ENCODE data around the gene SUFU. TPM values are rescaled to one million over a fixed set of nuclear protein-coding genes. Genes with fewer than 3 reads are reported as not detected.

SUFU gene
- total and polyA plus RNA-seq, 10 donors, result 2.0 to 21.9 (median 13.0) TPM

DNA sequence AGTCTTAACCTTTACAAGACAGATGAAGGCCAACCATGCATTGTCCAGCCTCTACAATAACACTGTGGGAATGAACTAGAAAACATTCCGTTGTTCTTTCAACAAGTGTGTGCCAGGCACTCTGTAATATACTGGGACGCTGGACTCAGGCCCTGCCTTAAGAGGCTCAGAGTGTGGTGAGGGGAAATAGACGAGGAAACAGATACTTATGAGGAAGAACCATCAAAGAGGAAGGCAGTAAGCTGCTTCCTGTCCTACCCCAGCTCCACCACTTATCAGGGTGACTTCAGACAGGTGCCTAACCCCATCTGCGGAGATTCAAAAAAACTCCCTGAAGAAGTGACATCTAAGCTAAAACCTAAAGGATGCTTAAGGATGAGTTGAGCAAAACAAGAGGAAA lies 131.6 kb downstream of the SUFU start:
- Histone ChIP-seq H3K4me1 (peaks cover 33 to 63% (median 48%) of the 10 kb centered on the region in 6 donors), H3K9me3 (no peaks in the 10 kb centered on the region), H3K4me3 (no peak overlapping the region), H3K36me3 (peaks cover 0 to 16% (median 2%) of the 10 kb centered on the region in 6 donors), H3K27me3 (replicated peaks in 1 of 7) (no peaks in the 10 kb centered on the region), H3K27ac (peak overlapping the region in 7 of 8 donors; percentile 22 to 88 (median 81))
- peak in 1 of 3 donors; percentile 17 for TF ChIP-seq POLR2AphosphoS5 (IDR thresholded peaks at IDR 0.05)
- TF ChIP-seq, protein P1, sequence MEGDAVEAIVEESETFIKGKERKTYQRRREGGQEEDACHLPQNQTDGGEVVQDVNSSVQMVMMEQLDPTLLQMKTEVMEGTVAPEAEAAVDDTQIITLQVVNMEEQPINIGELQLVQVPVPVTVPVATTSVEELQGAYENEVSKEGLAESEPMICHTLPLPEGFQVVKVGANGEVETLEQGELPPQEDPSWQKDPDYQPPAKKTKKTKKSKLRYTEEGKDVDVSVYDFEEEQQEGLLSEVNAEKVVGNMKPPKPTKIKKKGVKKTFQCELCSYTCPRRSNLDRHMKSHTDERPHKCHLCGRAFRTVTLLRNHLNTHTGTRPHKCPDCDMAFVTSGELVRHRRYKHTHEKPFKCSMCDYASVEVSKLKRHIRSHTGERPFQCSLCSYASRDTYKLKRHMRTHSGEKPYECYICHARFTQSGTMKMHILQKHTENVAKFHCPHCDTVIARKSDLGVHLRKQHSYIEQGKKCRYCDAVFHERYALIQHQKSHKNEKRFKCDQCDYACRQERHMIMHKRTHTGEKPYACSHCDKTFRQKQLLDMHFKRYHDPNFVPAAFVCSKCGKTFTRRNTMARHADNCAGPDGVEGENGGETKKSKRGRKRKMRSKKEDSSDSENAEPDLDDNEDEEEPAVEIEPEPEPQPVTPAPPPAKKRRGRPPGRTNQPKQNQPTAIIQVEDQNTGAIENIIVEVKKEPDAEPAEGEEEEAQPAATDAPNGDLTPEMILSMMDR (IDR thresholded peaks at IDR 0.05 in 8 of 11, conservative IDR thresholded peaks at IDR 0.05 in 3 of 11), result no peak
- no peak for TF ChIP-seq POLR2A (IDR thresholded peaks at IDR 0.05)
- intact Hi-C loops (cut with DNase I; ENCODE audit: low total_unique reads), result no loop called here
- no peak for DNase-seq
- 3 to 14% (median 10%) methylated on average over 4 of the region's 4 CpGs for WGBS, 5 donors

DNA sequence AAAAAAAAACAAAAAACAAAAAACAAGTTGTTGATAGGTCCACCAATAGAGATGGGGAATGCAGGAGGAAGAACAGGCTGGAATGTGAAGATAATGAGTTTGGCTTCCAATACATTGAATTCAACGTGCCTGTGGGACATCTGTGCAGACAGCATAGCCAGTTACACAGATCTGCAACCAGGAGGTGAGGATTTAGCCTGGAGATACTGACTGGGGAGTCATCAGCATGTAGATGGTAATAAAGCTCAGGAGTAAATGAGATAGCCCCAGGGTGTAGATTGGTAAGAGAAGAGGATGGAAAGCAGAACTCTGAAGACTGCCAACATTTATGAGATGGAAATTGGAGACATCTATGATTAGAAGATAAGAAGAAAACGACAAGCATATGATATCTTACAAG lies 135.8 kb downstream of the SUFU start:
- TF ChIP-seq POLR2AphosphoS5 (IDR thresholded peaks at IDR 0.05) (no peak), POLR2A (IDR thresholded peaks at IDR 0.05) (no peak)
- TF ChIP-seq, protein P1 (IDR thresholded peaks at IDR 0.05 in 8 of 11, conservative IDR thresholded peaks at IDR 0.05 in 3 of 11), result no peak
- intact Hi-C loops (cut with DNase I; ENCODE audit: low total_unique reads), result no loop called here
- Histone ChIP-seq H3K36me3 (no peaks in the 10 kb centered on the region), H3K27ac (no peak overlapping the region), H3K4me1 (peaks cover 14 to 33% (median 27%) of the 10 kb centered on the region in 6 donors), H3K27me3 (replicated peaks in 1 of 7) (no peaks in the 10 kb centered on the region), H3K4me3 (no peak overlapping the region), H3K9me3 (no peaks in the 10 kb centered on the region)
- 43 to 66% (median 53%) methylated on average over 2 of the region's 2 CpGs for WGBS, 5 donors
- no peak for DNase-seq

DNA sequence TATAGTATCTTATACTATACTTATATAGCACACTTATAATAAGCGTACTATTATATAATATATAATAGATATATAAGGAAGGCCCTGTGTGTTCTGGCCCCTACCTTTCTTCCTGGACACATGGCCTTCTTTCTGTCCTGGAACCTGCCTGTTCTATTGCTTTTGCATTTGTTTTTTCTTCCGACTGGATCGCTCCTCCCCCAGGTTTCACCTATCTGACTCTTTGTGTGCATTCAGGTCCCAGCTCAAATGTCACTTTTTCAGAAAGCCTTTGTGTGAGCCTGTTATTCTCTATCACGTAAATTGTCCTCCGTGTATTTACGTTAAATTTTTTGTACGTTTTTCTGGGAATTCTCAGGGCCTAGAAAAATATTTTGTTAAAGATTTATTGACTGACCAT lies 137.6 kb downstream of the SUFU start:
- Histone ChIP-seq H3K36me3 (no peaks in the 10 kb centered on the region), H3K9me3 (no peaks in the 10 kb centered on the region), H3K4me3 (peak overlapping the region in 6 of 8 donors; percentile 72 to 98 (median 90)), H3K27ac (peak overlapping the region; percentile 94 to 100 (median 98)), H3K27me3 (replicated peaks in 1 of 7) (no peaks in the 10 kb centered on the region), H3K4me1 (peaks cover under 1 to 31% (median 16%) of the 10 kb centered on the region in 6 donors)
- intact Hi-C loops (cut with DNase I; ENCODE audit: low total_unique reads), result no loop called here
- DNase-seq, result no peak
- TF ChIP-seq, protein P1 (IDR thresholded peaks at IDR 0.05 in 8 of 11, conservative IDR thresholded peaks at IDR 0.05 in 3 of 11), result no peak
- TF ChIP-seq POLR2AphosphoS5 (IDR thresholded peaks at IDR 0.05) (no peak), POLR2A (IDR thresholded peaks at IDR 0.05) (no peak)
- WGBS, 5 donors, result 33 to 57% (median 49%) methylated on average over 7 of the region's 7 CpGs

DNA sequence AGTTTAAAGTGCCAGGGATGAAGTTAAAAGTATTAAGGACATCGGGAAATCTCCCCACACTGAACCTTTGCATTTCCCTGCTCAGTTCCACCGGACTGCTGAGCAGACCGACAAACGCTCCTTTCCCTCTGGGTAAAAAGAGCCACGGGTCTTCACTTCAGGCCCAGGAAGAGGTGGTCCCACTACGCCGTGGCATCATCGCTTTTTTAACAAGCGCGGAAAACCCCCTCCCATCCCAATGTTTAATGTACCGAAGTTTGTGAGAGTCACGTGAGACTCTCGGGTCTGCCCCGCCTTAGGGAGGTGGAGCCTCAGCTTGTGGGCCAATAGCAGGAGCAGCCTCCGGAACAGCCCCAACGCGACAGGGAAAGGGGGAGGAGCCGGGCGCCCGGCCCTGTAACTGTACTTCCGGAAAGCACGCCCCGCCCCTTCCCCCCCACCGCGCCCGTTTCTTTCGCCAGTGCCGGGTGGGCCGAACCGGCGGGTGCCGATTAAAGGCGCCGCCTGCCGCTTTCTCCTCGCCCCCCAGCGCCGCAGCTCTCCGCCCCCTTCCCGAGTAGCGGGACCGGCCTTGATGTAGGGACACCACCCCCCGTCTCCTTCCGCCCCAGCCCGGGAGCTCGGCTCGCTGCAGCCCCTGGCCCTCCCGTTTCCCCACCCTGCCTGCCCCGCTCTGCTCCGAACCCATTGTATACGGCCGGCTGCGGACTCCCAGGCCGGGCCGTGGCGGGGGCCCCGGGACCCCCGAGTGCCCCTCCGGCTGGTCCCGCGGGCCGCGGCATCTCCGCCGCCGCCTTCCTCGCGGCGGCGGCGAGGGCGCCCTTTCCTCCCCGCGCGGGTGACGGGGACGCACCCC lies 138.3 kb downstream of the SUFU start:
- Histone ChIP-seq H3K27ac (peak overlapping the region; percentile 94 to 100 (median 98)), H3K36me3 (no peaks in the 10 kb centered on the region), H3K4me1 (peaks cover 7 to 35% (median 21%) of the 10 kb centered on the region in 6 donors), H3K4me3 (peak overlapping the region; percentile 72 to 98 (median 90)), H3K9me3 (no peaks in the 10 kb centered on the region), H3K27me3 (replicated peaks in 1 of 7) (no peaks in the 10 kb centered on the region)
- TF ChIP-seq POLR2AphosphoS5 (IDR thresholded peaks at IDR 0.05) (peak; percentile 89 to 96 (median 93)), POLR2A (IDR thresholded peaks at IDR 0.05) (peak in 2 of 3 donors; percentile 48 to 71)
- TF ChIP-seq, protein P1 (IDR thresholded peaks at IDR 0.05 in 8 of 11, conservative IDR thresholded peaks at IDR 0.05 in 3 of 11), result peak in 4 of 11 experiments; percentile 6 to 42 (median 20)
- 0 to 1% (median 1%) methylated on average over 27 to 77 of the region's 77 CpGs for WGBS, 5 donors
- peak; percentile 99 for DNase-seq
- intact Hi-C loops (cut with DNase I; ENCODE audit: low total_unique reads), result no loop called here

All from spleen (tissue), 11 donors.